Glutamatergic neuron (in vitro differentiated cells): ENCODE data around the gene BCAN. TPM values are rescaled to one million over a fixed set of nuclear protein-coding genes. Genes with fewer than 3 reads are reported as not detected.

Experiments used
- DNase-seq: peaks from one replicate; pipeline ENCODE4 v3.0.0; 2022
- H3K27ac Mint-ChIP-seq: one replicate; pipeline ENCODE4 v1.8.0; 2020; ENCODE audit warnings: mild to moderate bottlenecking, mixed read lengths, inconsistent platforms; ENCODE audit not compliant: unreplicated experiment
- H3K27me3 Mint-ChIP-seq: one replicate; pipeline ENCODE4 v1.8.0; 2020; ENCODE audit warnings: mild to moderate bottlenecking, moderate library complexity, mixed read lengths, inconsistent platforms; ENCODE audit not compliant: unreplicated experiment
- H3K36me3 Mint-ChIP-seq: one replicate; pipeline ENCODE4 v1.8.0; 2020; ENCODE audit warnings: mild to moderate bottlenecking, mixed read lengths, inconsistent platforms; ENCODE audit not compliant: unreplicated experiment
- H3K4me1 Mint-ChIP-seq: one replicate; pipeline ENCODE4 v1.8.0; 2020; ENCODE audit warnings: mild to moderate bottlenecking, low read depth, mixed read lengths, inconsistent platforms; ENCODE audit not compliant: unreplicated experiment
- H3K4me3 Mint-ChIP-seq: one replicate; pipeline ENCODE4 v1.8.0; 2020; ENCODE audit warnings: mild to moderate bottlenecking, mixed read lengths, inconsistent platforms; ENCODE audit not compliant: unreplicated experiment
- H3K9me3 Mint-ChIP-seq: one replicate; pipeline ENCODE4 v1.8.0; 2020; ENCODE audit warnings: mild to moderate bottlenecking, moderate library complexity, mixed read lengths, inconsistent platforms; ENCODE audit not compliant: unreplicated experiment
- long read RNA-seq: library from polyadenylated mRNA; unstranded; transcript quantifications from one replicate; pipeline ENCODE4 v2.0.0, GENCODE V29; 2020; ENCODE audit not compliant: unreplicated experiment
- total RNA-seq: library from RNA; stranded (reverse); fragmentation: NEBNext Ultra II Directional; extraction: Animal tissue kit (Norgen Biotek cat#: 25700); gene quantifications from one replicate; pipeline ENCODE4 v1.2.1, GENCODE V29; 2021; ENCODE audit not compliant: unreplicated experiment
- TF ChIP-seq, protein P1 (sequence below): fragments of 200-600 bp; sonication (generic); IDR thresholded peaks from one replicate; pipeline ENCODE4 v1.5.0; 2021; ENCODE audit not compliant: partially characterized antibody, unreplicated experiment

The BCAN gene, protein sequence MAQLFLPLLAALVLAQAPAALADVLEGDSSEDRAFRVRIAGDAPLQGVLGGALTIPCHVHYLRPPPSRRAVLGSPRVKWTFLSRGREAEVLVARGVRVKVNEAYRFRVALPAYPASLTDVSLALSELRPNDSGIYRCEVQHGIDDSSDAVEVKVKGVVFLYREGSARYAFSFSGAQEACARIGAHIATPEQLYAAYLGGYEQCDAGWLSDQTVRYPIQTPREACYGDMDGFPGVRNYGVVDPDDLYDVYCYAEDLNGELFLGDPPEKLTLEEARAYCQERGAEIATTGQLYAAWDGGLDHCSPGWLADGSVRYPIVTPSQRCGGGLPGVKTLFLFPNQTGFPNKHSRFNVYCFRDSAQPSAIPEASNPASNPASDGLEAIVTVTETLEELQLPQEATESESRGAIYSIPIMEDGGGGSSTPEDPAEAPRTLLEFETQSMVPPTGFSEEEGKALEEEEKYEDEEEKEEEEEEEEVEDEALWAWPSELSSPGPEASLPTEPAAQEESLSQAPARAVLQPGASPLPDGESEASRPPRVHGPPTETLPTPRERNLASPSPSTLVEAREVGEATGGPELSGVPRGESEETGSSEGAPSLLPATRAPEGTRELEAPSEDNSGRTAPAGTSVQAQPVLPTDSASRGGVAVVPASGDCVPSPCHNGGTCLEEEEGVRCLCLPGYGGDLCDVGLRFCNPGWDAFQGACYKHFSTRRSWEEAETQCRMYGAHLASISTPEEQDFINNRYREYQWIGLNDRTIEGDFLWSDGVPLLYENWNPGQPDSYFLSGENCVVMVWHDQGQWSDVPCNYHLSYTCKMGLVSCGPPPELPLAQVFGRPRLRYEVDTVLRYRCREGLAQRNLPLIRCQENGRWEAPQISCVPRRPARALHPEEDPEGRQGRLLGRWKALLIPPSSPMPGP
- total RNA-seq = 10.3 TPM
- long read RNA-seq, transcript BCAN-201 (14 exons, 3,466 nt) = major isoform, 5 of 12 reads
- long read RNA-seq, partial matches to known transcripts = 3 of 12 reads
- long read RNA-seq, other reads (novel, unspliced or antisense) = 3 of 12 reads

DNA sequence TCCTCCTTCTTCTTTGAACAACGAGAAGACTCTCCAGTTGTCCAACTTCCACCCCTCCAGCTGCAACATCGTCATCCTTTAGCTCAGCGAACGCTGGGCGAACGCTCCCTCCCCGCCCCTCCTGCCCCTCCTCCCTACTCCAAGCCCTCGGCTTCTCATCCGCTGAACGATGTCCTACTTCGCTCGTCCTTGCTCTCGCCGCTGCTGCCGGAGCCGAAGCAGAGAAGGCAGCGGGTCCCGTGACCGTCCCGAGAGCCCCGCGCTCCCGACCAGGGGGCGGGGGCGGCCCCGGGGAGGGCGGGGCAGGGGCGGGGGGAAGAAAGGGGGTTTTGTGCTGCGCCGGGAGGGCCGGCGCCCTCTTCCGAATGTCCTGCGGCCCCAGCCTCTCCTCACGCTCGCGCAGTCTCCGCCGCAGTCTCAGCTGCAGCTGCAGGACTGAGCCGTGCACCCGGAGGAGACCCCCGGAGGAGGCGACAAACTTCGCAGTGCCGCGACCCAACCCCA is at the start of gene BCAN:
Gene BCAN (plus strand): TSS at position 357 of the 504 bp plus-strand sequence. CDS start 3,938 bp downstream, outside the sequence.
- TF ChIP-seq, protein P1, sequence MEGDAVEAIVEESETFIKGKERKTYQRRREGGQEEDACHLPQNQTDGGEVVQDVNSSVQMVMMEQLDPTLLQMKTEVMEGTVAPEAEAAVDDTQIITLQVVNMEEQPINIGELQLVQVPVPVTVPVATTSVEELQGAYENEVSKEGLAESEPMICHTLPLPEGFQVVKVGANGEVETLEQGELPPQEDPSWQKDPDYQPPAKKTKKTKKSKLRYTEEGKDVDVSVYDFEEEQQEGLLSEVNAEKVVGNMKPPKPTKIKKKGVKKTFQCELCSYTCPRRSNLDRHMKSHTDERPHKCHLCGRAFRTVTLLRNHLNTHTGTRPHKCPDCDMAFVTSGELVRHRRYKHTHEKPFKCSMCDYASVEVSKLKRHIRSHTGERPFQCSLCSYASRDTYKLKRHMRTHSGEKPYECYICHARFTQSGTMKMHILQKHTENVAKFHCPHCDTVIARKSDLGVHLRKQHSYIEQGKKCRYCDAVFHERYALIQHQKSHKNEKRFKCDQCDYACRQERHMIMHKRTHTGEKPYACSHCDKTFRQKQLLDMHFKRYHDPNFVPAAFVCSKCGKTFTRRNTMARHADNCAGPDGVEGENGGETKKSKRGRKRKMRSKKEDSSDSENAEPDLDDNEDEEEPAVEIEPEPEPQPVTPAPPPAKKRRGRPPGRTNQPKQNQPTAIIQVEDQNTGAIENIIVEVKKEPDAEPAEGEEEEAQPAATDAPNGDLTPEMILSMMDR = no peak
- H3K27ac Mint-ChIP-seq = peak within 1 kb of the TSS; percentile 25
- H3K36me3 Mint-ChIP-seq = peaks cover 5% of the 10 kb centered on the region
- H3K4me3 Mint-ChIP-seq = peak within 1 kb of the TSS; percentile 85
- peak; percentile 74 for DNase-seq
- peaks cover 17% of the 10 kb centered on the region for H3K27me3 Mint-ChIP-seq
- peaks cover 7% of the 10 kb centered on the region for H3K9me3 Mint-ChIP-seq
- peaks cover 42% of the 10 kb centered on the region for H3K4me1 Mint-ChIP-seq

DNA sequence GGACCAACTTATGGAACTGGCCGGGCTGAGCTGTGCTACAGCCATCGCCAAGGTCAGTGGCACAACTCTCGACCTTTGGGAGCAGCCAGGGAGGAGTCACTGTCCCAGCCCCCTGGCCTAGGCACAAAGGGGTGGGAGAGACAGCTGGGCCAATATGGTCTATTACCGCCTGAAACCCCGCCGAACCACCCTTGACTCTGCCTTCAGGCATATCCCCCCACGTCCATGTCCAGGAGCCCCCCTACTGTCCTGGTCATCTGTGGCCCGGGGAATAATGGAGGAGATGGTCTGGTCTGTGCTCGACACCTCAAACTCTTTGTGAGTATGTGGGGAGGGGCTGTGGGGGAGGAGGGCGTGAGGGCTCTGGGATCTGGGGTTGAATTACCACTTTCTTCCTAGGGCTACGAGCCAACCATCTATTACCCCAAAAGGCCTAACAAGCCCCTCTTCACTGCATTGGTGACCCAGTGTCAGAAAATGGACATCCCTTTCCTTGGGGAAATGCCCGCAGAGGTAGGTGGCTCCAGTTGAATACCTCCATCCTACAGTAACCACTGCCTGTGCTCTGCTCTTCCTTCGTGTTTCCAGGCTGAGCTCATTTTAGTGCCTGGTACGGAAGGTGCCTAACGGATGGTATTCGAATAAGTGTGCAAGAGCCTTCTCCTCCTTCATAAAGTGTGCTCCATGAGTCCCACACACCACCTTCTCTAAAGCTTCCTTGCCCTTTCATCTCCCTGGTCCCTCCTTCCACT is 49.6 kb upstream of the BCAN start:
- TF ChIP-seq, protein P1 = no peak
- Mint-ChIP-seq H3K4me3 (peak overlapping the region; percentile 82), H3K9me3 (peaks cover 8% of the 10 kb centered on the region), H3K27me3 (peaks cover 10% of the 10 kb centered on the region), H3K4me1 (peaks cover 2% of the 10 kb centered on the region), H3K27ac (no peak overlapping the region), H3K36me3 (no peaks in the 10 kb centered on the region)
- no peak for DNase-seq

DNA sequence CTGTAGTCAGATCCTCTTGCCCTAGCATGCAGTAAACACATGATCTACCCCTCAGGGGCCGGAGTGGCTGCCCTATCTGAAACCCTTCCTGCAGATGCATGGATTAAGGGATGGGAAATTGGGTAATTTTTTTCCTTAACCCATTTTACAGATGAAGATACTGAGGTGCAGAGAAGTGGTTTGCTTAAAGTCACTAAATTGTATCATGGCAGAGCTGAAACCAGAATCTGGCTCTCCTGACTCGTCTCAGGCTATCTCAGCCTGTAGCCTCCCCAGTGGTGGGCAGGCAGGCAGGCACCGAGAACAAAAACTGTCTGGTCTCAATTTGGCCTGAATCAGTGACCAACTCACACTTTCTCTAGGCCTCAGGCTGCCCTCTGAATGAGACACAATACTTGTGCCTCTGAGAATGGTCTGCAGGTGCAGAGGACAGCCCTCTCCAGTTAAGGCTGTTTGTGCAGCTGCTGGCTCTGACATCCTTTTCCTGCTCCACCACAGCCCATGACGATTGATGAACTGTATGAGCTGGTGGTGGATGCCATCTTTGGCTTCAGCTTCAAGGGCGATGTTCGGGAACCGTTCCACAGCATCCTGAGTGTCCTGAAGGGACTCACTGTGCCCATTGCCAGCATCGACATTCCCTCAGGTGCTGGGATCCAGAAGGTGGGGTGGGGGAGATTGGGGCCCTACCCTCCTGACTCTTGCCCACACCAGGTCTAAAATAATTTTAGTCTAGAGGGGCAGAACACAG is 48.8 kb upstream of the BCAN start:
- H3K4me3 Mint-ChIP-seq = peak overlapping the region; percentile 82
- H3K27me3 Mint-ChIP-seq = peaks cover 10% of the 10 kb centered on the region
- peaks cover 7% of the 10 kb centered on the region for H3K9me3 Mint-ChIP-seq
- H3K36me3 Mint-ChIP-seq = no peaks in the 10 kb centered on the region
- H3K27ac Mint-ChIP-seq = no peak overlapping the region
- DNase-seq = no peak
- peaks cover 2% of the 10 kb centered on the region for H3K4me1 Mint-ChIP-seq
- TF ChIP-seq, protein P1 = no peak

DNA sequence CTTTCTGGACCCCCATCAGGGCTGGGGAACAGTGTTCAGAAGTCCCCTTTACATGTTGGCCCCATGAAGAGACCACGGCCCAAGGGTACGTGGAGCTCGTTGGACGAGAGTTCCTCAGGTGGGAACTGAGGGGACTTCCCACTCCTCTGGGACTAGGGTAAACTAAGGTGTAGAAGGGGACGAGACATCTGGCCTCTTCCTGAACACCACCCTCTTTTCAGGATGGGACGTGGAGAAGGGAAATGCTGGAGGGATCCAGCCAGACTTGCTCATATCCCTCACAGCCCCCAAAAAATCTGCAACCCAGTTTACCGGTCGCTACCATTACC is 48.3 kb upstream of the BCAN start:
- no peak overlapping the region for H3K27ac Mint-ChIP-seq
- no peak overlapping the region for H3K4me3 Mint-ChIP-seq
- peaks cover 10% of the 10 kb centered on the region for H3K27me3 Mint-ChIP-seq
- H3K36me3 Mint-ChIP-seq = no peaks in the 10 kb centered on the region
- no peak for DNase-seq
- peaks cover 7% of the 10 kb centered on the region for H3K9me3 Mint-ChIP-seq
- H3K4me1 Mint-ChIP-seq = peaks cover 2% of the 10 kb centered on the region
- TF ChIP-seq, protein P1 = no peak
